ENCODE results near the gene COLQ.
"Not testable (repeated sequence)": the region's sequence is repeated elsewhere in the genome, so short reads cannot be mapped to it uniquely, and the experiment has no call there.

COLQ gene

GRCh38 chr3:15426579-15427118 lies 94.9 kb downstream of the COLQ start:
- H3K4me3 ChIP-seq (ENCODE audit: low read depth, low read length), result peak overlapping the region; percentile 84
- no peak for TF ChIP-seq CTCF (IDR thresholded peaks at IDR 0.05; ENCODE audit: borderline replicate concordance, insufficient read depth, low read depth, low read length)

- H3K4me3 ChIP-seq (ENCODE audit: low read depth, low read length), result no peak overlapping the region
- no peak for TF ChIP-seq CTCF (IDR thresholded peaks at IDR 0.05; ENCODE audit: borderline replicate concordance, insufficient read depth, low read depth, low read length)
Observed at GRCh38 chr3:15420871-15421270, 100.6 kb downstream of the COLQ start.

- H3K4me3 ChIP-seq (ENCODE audit: low read depth, low read length), result not testable (repeated sequence)
Observed at GRCh38 chr3:15410966-15411365, 110.5 kb downstream of the COLQ start.

- TF ChIP-seq CTCF (IDR thresholded peaks at IDR 0.05; ENCODE audit: borderline replicate concordance, insufficient read depth, low read depth, low read length), result no peak
- H3K4me3 ChIP-seq (ENCODE audit: low read depth, low read length), result no peak overlapping the region
Observed at GRCh38 chr3:15409774-15410173, 111.7 kb downstream of the COLQ start.

GRCh38 chr3:15409239-15409638 lies 112.3 kb downstream of the COLQ start:
- TF ChIP-seq CTCF (IDR thresholded peaks at IDR 0.05; ENCODE audit: borderline replicate concordance, insufficient read depth, low read depth, low read length), result no peak
- H3K4me3 ChIP-seq (ENCODE audit: low read depth, low read length), result no peak overlapping the region

- peak; percentile 44; the same call in 1 of the 2 replicates for TF ChIP-seq CTCF (IDR thresholded peaks at IDR 0.05; ENCODE audit: borderline replicate concordance, insufficient read depth, low read depth, low read length)
Observed at GRCh38 chr3:15405448-15406050, 116.0 kb downstream of the COLQ start.

GRCh38 chr3:15404767-15405166 lies 116.7 kb downstream of the COLQ start:
- no peak overlapping the region for H3K4me3 ChIP-seq (ENCODE audit: low read depth, low read length)
- TF ChIP-seq CTCF (IDR thresholded peaks at IDR 0.05; ENCODE audit: borderline replicate concordance, insufficient read depth, low read depth, low read length), result no peak

More at GRCh38 chr3:15405448-15406050, 116.0 kb downstream of the COLQ start:
- H3K4me3 ChIP-seq (ENCODE audit: low read depth, low read length), result no peak overlapping the region

Data from GM12875 (cell line).